Esophagus squamous epithelium (tissue), 5 donors: ENCODE data around the gene LGI2. TPM values are rescaled to one million over a fixed set of nuclear protein-coding genes. Genes with fewer than 3 reads are reported as not detected.
A peak's percentile ranks its signal among the peaks of the same experiment; 100 is the strongest.

Source experiments
- DNase-seq: peaks from one replicate; lab custom pipeline; 2025; lab: John Stamatoyannopoulos, UW
- H3K27ac ChIP-seq, 4 donors: fragments of 200-600 bp; sonication (generic); one replicate each; pipeline ENCODE4 v1.5.1; 2016 to 2019; ENCODE audit warnings: mild to moderate bottlenecking in 1 of 4
- H3K27me3 ChIP-seq, 4 donors: fragments of 200-600 bp; sonication (generic); 1 replicate in 3 of 4; 2 replicates in 1 of 4; pipeline versions ENCODE4 v1.5.1 to v1.6.0; 2017 to 2021; ENCODE audit warnings: antibody characterized with exemption in 1 of 4
- H3K36me3 ChIP-seq, 3 donors: fragments of 200-600 bp; sonication (generic); one replicate each; pipeline ENCODE4 v1.5.1; 2016 to 2019
- H3K4me1 ChIP-seq, 3 donors: fragments of 200-600 bp; sonication (generic); one replicate each; pipeline ENCODE4 v1.5.1; 2017 to 2019
- H3K4me3 ChIP-seq, 4 donors: fragments of 200-600 bp; sonication (generic); 1 replicate in 3 of 4; 2 replicates in 1 of 4; pipeline ENCODE4 v1.5.1; 2016 to 2019; ENCODE audit warnings: mild to moderate bottlenecking in 2 of 4, moderate library complexity in 1 of 4
- H3K9me3 ChIP-seq, 3 donors: fragments of 200-600 bp; sonication (generic); one replicate each; pipeline ENCODE4 v1.5.1; 2016 to 2019
- POLR2A ChIP-seq, 4 donors: fragments of 450-650 bp; IDR thresholded peaks; one replicate each; pipeline ENCODE4 v1.6.1; 2017; ENCODE audit warnings: antibody characterized with exemption in 4 of 4, mild to moderate bottlenecking in 4 of 4, moderate library complexity in 3 of 4
- WGBS, 2 donors: methylation state at CpG; one replicate each; pipeline ENCODE4 v1.1.5; 2018; 5-methylcytosine and 5-hydroxymethylcytosine counted together
- intact Hi-C: fragments of 100-400 bp; cut with DNase I; formaldehyde crosslinking; loops from one replicate; pipeline ENCODE4 v1.15.0; 2022
- total RNA-seq, 4 donors: library from RNA; depleted of rRNA; stranded (reverse); fragments of >200 nt; gene quantifications; one replicate each; pipeline ENCODE4 v1.1.0, GENCODE V29; 2016
- TF ChIP-seq, protein P1 (sequence below), 6 experiments: fragments of 450-650 bp in 4 of 6; fragments of 200-600 bp in 2 of 6; sonication (generic) in 2 of 6; IDR thresholded peaks; one replicate each; pipeline ENCODE4 v1.5.1; 2016 to 2019; ENCODE audit warnings: antibody characterized with exemption in 6 of 6, mild to moderate bottlenecking in 4 of 6, moderate library complexity in 4 of 6
- donor health status: DM: yes; HTN: yes; CAD: no.

The LGI2 gene
- total RNA-seq, 4 donors from 2014 or later, result 0.04 to 3.8 (median 0.57) TPM; not detected in 1

DNA sequence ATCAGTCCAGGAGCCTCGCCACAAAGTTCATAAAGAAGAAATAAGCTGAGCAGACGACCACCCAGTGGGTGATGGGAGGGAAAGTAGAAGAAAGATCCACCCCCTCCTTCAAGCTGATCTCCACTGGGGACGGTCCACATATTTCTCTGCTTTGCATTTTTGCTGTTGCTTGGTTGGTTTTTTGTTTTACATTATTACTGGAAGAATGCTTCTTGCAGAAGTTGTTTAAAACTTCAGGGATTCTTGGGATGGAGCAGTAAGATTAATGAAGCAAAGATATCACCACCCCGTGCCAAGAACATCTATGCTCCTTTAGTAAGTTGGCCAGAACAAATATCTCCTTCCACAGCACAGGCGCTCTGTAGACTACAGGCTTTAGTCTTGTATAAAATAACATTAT lies 30.1 kb downstream of the LGI2 start:
- intact Hi-C loops, result no loop called here
- H3K36me3 ChIP-seq, result no peaks in the 10 kb centered on the region
- peaks cover 0 to 40% (median 0%) of the 10 kb centered on the region in 3 donors for H3K4me1 ChIP-seq
- H3K9me3 ChIP-seq, result no peaks in the 10 kb centered on the region
- 56 to 78% methylated on average over 5 of the region's 5 CpGs for WGBS, 2 donors
- DNase-seq, result no peak
- H3K4me3 ChIP-seq, result no peak overlapping the region
- TF ChIP-seq, protein P1, sequence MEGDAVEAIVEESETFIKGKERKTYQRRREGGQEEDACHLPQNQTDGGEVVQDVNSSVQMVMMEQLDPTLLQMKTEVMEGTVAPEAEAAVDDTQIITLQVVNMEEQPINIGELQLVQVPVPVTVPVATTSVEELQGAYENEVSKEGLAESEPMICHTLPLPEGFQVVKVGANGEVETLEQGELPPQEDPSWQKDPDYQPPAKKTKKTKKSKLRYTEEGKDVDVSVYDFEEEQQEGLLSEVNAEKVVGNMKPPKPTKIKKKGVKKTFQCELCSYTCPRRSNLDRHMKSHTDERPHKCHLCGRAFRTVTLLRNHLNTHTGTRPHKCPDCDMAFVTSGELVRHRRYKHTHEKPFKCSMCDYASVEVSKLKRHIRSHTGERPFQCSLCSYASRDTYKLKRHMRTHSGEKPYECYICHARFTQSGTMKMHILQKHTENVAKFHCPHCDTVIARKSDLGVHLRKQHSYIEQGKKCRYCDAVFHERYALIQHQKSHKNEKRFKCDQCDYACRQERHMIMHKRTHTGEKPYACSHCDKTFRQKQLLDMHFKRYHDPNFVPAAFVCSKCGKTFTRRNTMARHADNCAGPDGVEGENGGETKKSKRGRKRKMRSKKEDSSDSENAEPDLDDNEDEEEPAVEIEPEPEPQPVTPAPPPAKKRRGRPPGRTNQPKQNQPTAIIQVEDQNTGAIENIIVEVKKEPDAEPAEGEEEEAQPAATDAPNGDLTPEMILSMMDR (IDR thresholded peaks at IDR 0.05), result no peak
- no peak for TF ChIP-seq POLR2A (IDR thresholded peaks at IDR 0.05)
- peak overlapping the region in 1 of 4 donors; percentile 51 for H3K27ac ChIP-seq
- no peaks in the 10 kb centered on the region for H3K27me3 ChIP-seq

DNA sequence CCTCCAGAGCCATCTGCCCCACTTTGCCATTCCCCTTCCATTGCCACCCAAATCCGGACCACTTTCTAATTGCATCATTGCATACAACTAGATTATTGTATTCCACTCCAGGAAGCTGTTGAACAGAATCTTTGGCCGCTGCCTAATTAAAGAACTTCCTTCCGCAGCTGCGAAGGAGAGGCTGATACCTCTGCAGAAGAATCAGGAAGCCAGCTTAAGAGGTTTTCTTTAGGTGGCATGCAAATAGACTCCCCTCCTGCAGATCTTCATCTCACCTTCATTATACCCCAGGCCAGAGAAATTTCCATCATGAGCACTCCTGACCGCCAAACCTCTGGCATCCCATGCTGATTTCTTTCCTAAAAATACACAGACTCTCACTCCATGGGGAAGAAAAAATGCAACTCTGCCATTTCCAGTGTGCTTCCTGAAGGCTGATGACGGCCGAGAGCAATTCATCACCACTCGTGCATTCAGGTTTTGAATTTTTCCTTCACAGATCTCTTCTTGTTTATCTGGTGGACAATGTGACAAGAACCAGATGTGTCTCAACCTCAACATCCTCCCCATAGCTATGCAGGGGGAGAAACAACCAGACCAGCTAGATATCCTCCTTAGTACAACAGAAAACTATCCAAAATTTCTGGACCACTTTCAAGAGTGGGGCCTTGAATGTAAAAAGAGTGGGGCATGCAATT lies 31.2 kb downstream of the LGI2 start:
- 30 to 39% methylated on average over 8 of the region's 8 CpGs for WGBS, 2 donors
- DNase-seq, result no peak
- H3K27ac ChIP-seq, result no peak overlapping the region
- intact Hi-C loops, result loop anchor here (10.0 kb wide), 1 partner anchor 515 kb away; no protein-coding TSS in a partner anchor
- no peak for TF ChIP-seq POLR2A (IDR thresholded peaks at IDR 0.05)
- TF ChIP-seq, protein P1 (IDR thresholded peaks at IDR 0.05), result no peak
- no peaks in the 10 kb centered on the region for H3K9me3 ChIP-seq
- no peaks in the 10 kb centered on the region for H3K27me3 ChIP-seq
- no peaks in the 10 kb centered on the region for H3K36me3 ChIP-seq
- H3K4me3 ChIP-seq, result no peak overlapping the region
- peaks cover 0 to 40% (median 0%) of the 10 kb centered on the region in 3 donors for H3K4me1 ChIP-seq

DNA sequence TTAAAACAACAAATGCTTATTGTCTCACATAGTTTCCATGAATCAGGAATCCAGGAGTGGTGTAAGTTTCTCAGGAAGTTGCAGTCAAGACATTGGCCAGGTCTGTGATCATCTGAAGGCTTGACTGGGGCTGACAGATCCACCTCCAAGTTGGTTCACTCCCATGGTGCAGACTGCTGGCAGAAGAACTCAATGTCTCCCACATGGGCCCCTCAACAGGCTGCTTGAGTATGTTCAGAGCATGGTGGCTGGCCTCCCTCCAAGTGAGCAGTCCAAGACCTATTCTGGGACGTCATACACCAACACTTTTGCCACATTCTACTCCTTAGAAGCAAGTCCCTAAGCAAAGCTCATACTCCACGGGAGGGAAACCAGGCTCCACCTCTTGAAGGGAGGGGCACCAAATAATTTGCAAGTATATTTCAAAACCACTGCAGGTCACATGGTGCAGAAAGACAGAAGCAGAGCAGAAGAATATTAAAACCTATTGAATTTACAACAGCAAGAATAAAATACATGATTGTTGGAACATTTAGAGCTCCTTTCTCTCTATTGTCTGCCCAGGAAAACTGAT lies 35.3 kb downstream of the LGI2 start:
- TF ChIP-seq, protein P1 (IDR thresholded peaks at IDR 0.05), result no peak
- TF ChIP-seq POLR2A (IDR thresholded peaks at IDR 0.05), result no peak
- intact Hi-C loops, result loop anchor here (10.0 kb wide), 1 partner anchor 511 kb away; no protein-coding TSS in a partner anchor
- WGBS, 2 donors, result 35 to 68% methylated on average over 2 of the region's 2 CpGs
- H3K4me1 ChIP-seq, result peaks cover 0 to 18% (median 0%) of the 10 kb centered on the region in 3 donors
- no peaks in the 10 kb centered on the region for H3K27me3 ChIP-seq
- H3K27ac ChIP-seq, result no peak overlapping the region
- H3K4me3 ChIP-seq, result no peak overlapping the region
- DNase-seq, result no peak
- no peaks in the 10 kb centered on the region for H3K9me3 ChIP-seq
- H3K36me3 ChIP-seq, result no peaks in the 10 kb centered on the region

DNA sequence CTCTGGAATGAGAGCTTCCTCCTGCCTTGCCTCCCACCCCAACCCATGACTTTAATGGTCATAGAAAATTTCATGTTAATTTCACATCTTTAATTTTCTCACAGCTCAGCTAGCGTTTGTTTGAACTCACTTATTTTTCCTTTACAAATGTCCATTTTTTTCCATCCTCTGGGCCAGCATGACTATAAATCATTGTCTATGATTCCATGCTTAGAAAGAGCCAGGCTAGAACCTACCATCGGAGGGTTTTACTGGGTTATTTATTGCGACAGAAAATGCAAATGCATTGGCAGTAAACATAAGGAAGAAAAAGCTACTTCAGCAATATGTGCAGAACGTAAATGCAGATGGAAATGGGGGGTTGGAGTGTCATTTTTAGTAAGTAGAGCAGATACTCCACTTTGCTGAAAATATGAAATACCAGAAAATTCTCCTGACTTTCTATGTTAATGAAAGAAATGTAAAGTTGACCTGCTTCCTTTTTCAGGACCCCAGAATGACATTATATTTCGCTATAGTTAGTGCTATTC lies 37.1 kb downstream of the LGI2 start:
- Histone ChIP-seq H3K4me3 (no peak overlapping the region), H3K9me3 (no peaks in the 10 kb centered on the region), H3K27me3 (no peaks in the 10 kb centered on the region), H3K36me3 (no peaks in the 10 kb centered on the region), H3K4me1 (no peaks in the 10 kb centered on the region), H3K27ac (no peak overlapping the region)
- WGBS, 2 donors, result 59 to 63% methylated on average over 5 of the region's 5 CpGs
- TF ChIP-seq, protein P1 (IDR thresholded peaks at IDR 0.05), result no peak
- no peak for TF ChIP-seq POLR2A (IDR thresholded peaks at IDR 0.05)
- intact Hi-C loops, result loop anchor here (10.0 kb wide), 1 partner anchor 509 kb away; no protein-coding TSS in a partner anchor
- DNase-seq, result no peak

DNA sequence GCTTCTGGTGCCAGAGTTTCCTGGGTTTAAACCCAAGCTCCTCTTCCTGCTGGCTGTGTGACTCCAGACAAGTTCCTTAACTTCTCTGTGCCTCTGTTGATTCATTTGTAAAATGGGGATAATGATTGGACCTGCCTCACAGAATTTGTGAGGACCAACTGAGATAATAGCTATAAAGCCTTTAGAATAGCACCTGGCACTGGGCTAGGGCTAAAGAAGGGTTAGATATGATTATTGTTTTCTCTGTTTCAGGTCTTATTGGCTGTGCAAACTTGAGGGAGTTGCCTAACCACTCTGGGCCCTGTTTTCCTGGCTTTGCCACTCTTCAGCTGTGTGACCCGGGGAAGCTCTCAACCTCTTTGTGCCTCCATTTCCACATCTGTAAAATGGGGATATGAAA lies 37.8 kb downstream of the LGI2 start:
- H3K27ac ChIP-seq, result no peak overlapping the region
- no peak for TF ChIP-seq POLR2A (IDR thresholded peaks at IDR 0.05)
- TF ChIP-seq, protein P1 (IDR thresholded peaks at IDR 0.05), result no peak
- no peak for DNase-seq
- no peaks in the 10 kb centered on the region for H3K9me3 ChIP-seq
- H3K27me3 ChIP-seq, result no peaks in the 10 kb centered on the region
- H3K4me3 ChIP-seq, result no peak overlapping the region
- no peaks in the 10 kb centered on the region for H3K36me3 ChIP-seq
- intact Hi-C loops, result loop anchor here (10.0 kb wide), 1 partner anchor 508 kb away; no protein-coding TSS in a partner anchor
- 60 to 100% methylated on average over 1 of the region's 1 CpG for WGBS, 2 donors
- H3K4me1 ChIP-seq, result no peaks in the 10 kb centered on the region
